NOMO-1 (cell line): Measurements from ENCODE around the gene SLC35F3.
"Not testable (repeated sequence)": the region's sequence is repeated elsewhere in the genome, so short reads cannot be mapped to it uniquely, and the experiment has no call there.

Experiments used
- DNase-seq, 2 experiments: peaks; one replicate each; lab custom pipeline; 2025; ENCODE audit not compliant: unreplicated experiment in 2 of 2; lab: John Stamatoyannopoulos, UW

SLC35F3 gene

GRCh38 chr1:234136073-234136472 is 231.6 kb downstream of the SLC35F3 start:
- DNase-seq: no peak

DNA sequence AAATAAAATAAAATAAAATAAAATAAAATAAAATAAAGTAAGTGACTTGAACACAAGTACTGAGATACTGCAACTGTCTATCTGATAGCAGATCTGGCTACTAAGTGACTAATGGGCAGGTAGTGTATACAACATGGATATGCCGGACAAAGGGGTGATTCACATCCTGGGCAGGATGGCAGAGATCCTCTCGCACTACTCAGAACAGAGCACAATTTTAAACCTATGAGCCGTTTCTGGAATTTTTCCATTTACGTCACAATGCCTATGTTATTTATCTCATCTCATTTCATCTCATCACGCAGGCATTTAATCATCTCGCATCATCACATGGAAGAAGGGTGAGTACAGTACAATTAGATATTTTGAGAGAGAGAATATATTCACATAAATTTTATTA is 235.5 kb downstream of the SLC35F3 start:
- DNase-seq: no peak

DNA sequence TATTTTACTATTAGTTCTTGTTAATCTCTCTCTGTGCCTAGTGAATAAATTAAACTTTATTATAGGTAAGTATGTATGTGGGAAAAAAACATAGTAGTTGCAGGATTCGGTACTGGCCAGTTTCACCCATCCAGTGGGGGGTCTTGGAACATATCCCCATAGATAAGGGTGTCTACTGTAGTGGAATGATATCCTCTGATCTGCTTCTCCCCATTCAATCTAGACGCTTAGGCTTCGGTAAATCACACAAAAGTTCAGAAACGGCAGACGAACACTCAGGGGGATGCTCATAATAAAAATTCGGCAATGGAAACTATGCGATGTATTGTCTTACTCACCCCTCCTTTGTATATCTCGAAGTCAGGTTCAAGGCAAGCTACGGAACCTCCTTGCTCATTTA is 235.9 kb downstream of the SLC35F3 start:
- DNase-seq: no peak

DNA sequence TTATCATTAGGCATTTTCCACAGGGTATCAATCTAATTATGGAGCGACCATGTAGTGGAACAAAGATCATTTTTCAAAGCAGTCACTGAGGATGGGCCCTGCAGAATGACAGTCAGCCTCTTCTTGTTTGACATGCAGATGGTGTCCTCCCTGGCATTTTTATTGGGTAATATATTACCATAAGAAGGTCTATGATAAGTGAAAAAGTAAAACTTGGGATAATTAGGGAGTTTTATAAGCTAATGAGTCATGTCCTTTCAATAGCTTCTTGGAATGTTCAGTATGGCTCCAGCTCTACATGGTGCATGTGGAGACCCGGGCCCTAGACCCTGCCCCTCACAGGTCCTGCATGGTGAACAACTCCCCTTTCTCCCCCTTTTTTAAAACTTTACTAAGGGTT is 236.5 kb downstream of the SLC35F3 start:
- no peak for DNase-seq

GRCh38 chr1:234143681-234144080 is 239.2 kb downstream of the SLC35F3 start:
- DNase-seq: no peak

DNA sequence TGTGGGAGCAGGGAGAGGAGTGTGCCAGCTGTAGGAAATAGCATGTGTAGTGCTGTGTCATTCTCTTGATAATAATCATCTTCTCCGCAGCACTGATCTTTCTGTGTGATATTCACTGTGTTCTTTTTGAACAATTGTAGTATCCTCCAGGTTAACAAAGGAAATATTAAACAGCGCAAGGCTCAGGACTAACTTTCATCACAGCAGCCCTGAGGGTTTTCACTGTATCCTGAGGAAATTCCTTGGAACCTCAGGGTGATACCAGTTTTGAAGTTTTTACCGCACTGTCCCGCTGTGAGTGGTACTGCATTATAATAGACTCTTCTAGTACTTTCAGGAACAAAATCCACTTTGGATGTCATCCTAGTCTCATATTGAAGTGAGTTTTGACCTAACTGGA is 240.4 kb downstream of the SLC35F3 start:
- no peak for DNase-seq

DNA sequence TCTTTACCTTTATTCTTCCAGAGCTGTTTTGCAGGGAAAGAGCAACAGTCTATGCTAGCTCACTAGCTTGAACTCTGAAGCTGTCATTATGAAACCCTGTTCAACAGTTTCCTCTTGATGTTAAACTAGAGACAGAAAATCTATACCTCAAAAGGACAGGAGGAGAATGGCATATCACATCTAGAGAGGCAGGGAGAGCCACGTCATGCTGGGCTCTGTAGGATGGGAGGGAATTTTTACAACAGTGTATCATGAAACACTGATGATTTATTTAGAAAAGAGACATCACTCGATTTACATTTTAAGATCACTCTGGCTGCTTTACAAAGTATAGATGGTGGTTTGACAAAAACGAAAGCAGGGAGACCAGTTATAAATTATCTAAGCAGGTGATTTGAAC is 243.9 kb downstream of the SLC35F3 start:
- DNase-seq: no peak

GRCh38 chr1:234148816-234149215 is 244.3 kb downstream of the SLC35F3 start:
- no peak for DNase-seq

GRCh38 chr1:234149217-234149616 is 244.7 kb downstream of the SLC35F3 start:
- DNase-seq: no peak

GRCh38 chr1:234150892-234151291 is 246.4 kb downstream of the SLC35F3 start:
- no peak for DNase-seq

DNA sequence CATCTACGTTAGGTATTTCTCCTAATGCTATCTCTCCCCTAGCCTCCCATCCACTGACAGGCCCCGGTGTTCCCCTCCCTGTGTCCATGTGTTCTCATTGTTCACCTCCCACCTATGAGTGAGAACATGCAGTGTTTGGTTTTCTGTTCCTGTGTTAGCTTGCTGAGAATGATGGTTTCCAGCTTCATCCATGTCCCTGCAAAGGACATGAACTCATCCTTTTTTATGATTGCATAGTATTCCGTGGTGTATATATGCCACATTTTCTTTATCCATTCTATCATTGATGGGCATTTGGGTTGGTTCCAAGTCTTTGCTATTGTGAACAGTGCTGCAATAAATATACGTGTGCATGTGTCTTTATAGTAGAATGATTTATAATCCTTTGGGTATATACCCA is 247.9 kb downstream of the SLC35F3 start:
- not testable (repeated sequence) for DNase-seq

DNA sequence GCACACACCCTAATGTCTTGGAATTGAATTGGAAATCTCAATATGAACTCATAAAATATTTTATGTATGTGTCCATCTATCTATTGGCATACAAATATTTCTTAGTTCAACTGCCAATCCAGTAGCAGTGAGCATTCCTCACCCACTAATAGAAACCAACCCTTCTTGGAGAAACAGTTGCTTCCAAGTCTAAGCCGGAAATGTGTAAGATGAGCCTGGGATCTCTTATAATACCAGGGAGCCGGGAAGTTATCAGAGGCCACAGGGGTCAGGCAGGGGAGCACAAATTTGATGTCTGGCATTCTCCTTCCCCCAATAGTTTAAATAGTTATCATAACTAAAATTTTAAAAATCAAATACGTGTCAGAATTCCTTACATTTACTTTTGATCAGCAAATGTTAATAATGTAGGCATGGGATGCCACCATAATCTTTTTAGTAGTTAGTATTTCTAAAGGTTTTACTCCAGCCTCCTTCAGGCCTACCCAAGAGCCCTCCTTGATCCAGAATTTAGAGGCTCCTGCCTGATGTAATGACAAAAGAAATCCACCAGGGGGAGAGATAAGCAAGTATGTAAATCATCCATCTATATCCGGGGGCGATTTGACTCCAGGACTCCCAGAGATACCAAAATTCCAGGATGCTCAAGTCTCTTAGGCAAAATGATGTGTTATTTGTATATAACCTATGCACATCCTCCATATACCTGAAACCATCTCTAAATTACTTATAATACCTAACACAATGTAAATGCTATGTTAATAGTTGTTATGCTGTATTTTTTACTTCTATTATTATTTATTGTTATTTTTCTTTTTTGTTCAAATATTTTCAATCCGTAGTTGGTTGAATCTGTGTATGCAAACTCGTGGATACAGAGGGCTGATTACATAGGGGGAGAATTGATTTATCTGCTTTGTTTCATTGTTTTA is 250.1 kb downstream of the SLC35F3 start:
- peak in 1 of 2 experiments; percentile 49 for DNase-seq

DNA sequence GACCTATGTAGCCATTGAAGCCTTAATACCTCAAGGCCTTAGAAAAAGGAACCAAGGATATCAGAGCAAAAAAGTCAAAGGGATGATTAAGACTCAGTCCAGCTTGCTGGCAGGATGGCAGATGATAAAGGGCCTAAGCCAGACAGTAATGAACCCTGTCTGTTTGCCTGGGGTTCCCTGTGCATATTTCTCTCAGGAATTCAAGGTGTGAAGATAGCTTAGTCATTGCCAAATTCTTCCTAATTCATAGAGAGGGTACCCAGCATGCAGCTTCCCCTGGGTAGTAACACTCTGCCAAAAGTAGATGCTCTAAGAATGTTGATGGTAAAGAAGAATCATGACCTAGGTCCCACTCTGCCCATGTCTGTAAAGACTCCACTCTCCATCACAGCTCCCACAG is 258.2 kb downstream of the SLC35F3 start:
- no peak for DNase-seq

GRCh38 chr1:234163267-234163919 is 258.9 kb downstream of the SLC35F3 start:
- DNase-seq: no peak

- no peak for DNase-seq
Observed at GRCh38 chr1:234164098-234164709, 259.7 kb downstream of the SLC35F3 start.

DNA sequence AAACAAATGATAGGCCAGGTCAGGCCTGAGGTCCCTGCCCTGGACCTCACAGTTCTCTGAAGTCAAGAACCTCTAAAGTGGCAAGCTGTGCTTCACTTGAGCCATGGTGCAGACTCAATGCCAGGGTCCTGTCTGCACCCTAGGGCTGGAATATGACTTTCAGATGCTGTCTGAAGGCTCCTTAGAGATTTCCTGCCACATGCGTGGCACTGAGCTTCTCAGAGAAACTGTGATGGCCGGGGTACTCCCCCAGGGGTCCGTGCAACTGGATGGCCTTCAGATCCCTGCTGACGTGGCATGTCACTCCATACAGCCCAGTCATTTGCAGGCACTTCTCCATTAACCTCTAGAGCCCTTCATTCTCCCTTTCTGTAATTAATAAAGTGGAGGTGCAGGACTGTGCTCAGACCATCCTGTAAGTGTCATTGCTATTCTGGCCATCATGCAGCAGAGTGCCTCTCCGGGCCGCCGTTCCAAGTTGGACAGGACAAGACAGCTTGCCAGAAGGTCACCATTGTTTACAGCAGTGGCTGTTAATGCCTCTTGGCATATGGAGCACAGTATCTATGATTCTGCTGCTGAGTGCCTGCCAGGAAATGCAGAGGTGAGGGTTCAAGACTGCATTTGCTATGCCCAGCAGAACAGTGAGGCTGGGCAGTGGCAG is 263.7 kb downstream of the SLC35F3 start:
- DNase-seq: no peak

DNA sequence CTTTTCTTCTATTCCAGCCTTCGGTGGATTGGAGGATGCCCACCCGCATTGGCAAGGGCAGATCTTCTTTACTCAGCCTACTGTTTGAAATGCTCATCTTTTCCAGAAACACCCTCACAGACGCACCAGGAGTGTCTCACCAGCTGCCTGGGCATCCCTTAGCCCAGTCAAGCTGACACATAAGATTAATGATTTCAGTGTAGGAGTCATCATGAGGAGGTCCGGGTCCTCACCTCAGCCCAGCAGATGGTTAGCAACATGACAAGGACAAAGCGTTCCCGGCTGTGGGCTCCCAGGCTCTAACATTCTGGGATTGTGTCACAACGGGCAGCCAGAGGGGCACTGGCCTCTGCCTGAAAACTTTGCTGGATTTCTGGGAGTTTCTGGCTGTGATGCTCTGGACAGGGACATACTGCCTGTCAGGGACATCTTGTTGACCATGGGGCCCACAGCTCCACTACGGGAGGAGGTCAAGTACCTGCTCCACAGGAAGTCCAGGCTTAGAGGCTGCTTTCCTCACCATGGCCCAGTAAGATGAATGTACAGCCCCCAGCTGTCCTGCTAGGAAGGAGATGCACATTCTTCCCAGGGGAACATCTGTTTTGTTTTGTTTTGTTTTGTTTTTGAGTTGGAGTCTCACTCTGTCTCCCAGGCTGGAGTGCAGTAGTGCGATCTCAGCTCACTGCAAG is 264.8 kb downstream of the SLC35F3 start:
- DNase-seq: no peak

DNA sequence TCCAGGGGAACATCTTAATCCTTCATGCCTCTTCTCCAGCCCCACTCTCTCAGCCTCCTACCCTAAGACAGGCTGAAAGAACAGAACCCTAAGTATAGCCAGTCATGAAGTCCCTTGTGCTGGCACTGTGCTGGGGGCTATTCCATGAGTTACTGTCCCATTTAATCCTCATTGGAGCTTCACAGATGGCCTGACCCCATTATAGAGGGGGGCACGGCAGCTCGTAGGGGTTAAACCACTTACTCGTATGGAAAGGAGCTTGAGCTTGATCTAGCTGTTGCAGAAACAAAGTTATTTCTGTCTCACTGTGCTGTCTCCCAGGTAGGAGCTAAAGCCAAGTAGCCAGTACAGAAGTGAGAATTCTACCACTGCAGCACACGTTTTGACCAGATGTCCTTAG is 265.6 kb downstream of the SLC35F3 start:
- no peak for DNase-seq

GRCh38 chr1:234170622-234171021 is 266.1 kb downstream of the SLC35F3 start:
- DNase-seq: no peak

GRCh38 chr1:234173968-234174367 is 269.5 kb downstream of the SLC35F3 start:
- no peak for DNase-seq

- DNase-seq: no peak
Observed at GRCh38 chr1:234175363-234175762, 270.9 kb downstream of the SLC35F3 start.
